ENCODE results near the gene KIAA0753. TPM values are rescaled to one million over a fixed set of nuclear protein-coding genes. Genes with fewer than 3 reads are reported as not detected.

KIAA0753 gene
- total RNA-seq, 2 donors from 2014 or later: 16.0 to 29.7 TPM

GRCh38 chr17:6558276-6558675 lies 82.2 kb downstream of the KIAA0753 start:
- DNase-seq (ENCODE audit: low spot score): no peak
- peaks cover 17 to 32% of the 10 kb centered on the region in 2 donors for H3K27me3 Mint-ChIP-seq
- no peak overlapping the region for H3K27ac Mint-ChIP-seq
- H3K4me1 Mint-ChIP-seq (ENCODE audit: low read depth in 2 of 2): peaks cover 0 to 7% of the 10 kb centered on the region in 2 donors
- no peak for ATAC-seq
- H3K9me3 Mint-ChIP-seq: no peaks in the 10 kb centered on the region
- H3K36me3 Mint-ChIP-seq: no peaks in the 10 kb centered on the region
- no peak overlapping the region for H3K4me3 Mint-ChIP-seq

GRCh38 chr17:6557040-6557438 lies 83.5 kb downstream of the KIAA0753 start:
- no peak overlapping the region for H3K4me3 Mint-ChIP-seq

GRCh38 chr17:6556121-6557039 lies 84.1 kb downstream of the KIAA0753 start, which contains the start of gene PITPNM3:
TSS of gene PITPNM3 (minus strand) at chr17:6556555. CDS start at chr17:6556406, 149 bp downstream.
- ATAC-seq (no peak), DNase-seq (ENCODE audit: low spot score) (no peak)
- H3K9me3 Mint-ChIP-seq: no peaks in the 10 kb centered on the region
- no peaks in the 10 kb centered on the region for H3K36me3 Mint-ChIP-seq
- peak within 1 kb of the TSS; percentile 50 for H3K4me3 Mint-ChIP-seq
- H3K27me3 Mint-ChIP-seq: peaks cover 20 to 34% of the 10 kb centered on the region in 2 donors
- H3K4me1 Mint-ChIP-seq (ENCODE audit: low read depth in 2 of 2): peaks cover 0 to 7% of the 10 kb centered on the region in 2 donors
- no peak within 1 kb of the TSS for H3K27ac Mint-ChIP-seq

More at GRCh38 chr17:6557040-6557438, 83.5 kb downstream of the KIAA0753 start:
- Mint-ChIP-seq H3K27me3 (peaks cover 20 to 34% of the 10 kb centered on the region in 2 donors), H3K4me1 (ENCODE audit: low read depth in 2 of 2) (peaks cover 0 to 7% of the 10 kb centered on the region in 2 donors), H3K36me3 (no peaks in the 10 kb centered on the region), H3K27ac (no peak overlapping the region), H3K9me3 (no peaks in the 10 kb centered on the region)
- ATAC-seq: no peak
- DNase-seq (ENCODE audit: low spot score): no peak

- H3K4me3 Mint-ChIP-seq: peak overlapping the region; percentile 50
- H3K9me3 Mint-ChIP-seq: no peaks in the 10 kb centered on the region
- no peak for DNase-seq (ENCODE audit: low spot score)
- peak; percentile 33 to 37 for ATAC-seq
- H3K4me1 Mint-ChIP-seq (ENCODE audit: low read depth in 2 of 2): peaks cover 0 to 7% of the 10 kb centered on the region in 2 donors
- H3K27me3 Mint-ChIP-seq: peaks cover 20 to 34% of the 10 kb centered on the region in 2 donors
- no peaks in the 10 kb centered on the region for H3K36me3 Mint-ChIP-seq
- H3K27ac Mint-ChIP-seq: no peak overlapping the region
Measured at GRCh38 chr17:6555331-6556120, 85.0 kb downstream of the KIAA0753 start.

- no peak overlapping the region for H3K27ac Mint-ChIP-seq
- no peak for ATAC-seq
Measured at GRCh38 chr17:6554871-6555330, 85.6 kb downstream of the KIAA0753 start.

GRCh38 chr17:6554342-6554741 lies 86.2 kb downstream of the KIAA0753 start:
- peaks cover 20 to 34% of the 10 kb centered on the region in 2 donors for H3K27me3 Mint-ChIP-seq

More at GRCh38 chr17:6554871-6555330, 85.6 kb downstream of the KIAA0753 start:
- no peak for DNase-seq (ENCODE audit: low spot score)
- Mint-ChIP-seq H3K9me3 (no peaks in the 10 kb centered on the region), H3K27me3 (peaks cover 20 to 34% of the 10 kb centered on the region in 2 donors), H3K36me3 (no peaks in the 10 kb centered on the region), H3K4me1 (ENCODE audit: low read depth in 2 of 2) (peaks cover 0 to 7% of the 10 kb centered on the region in 2 donors), H3K4me3 (no peak overlapping the region)

GRCh38 chr17:6551869-6552531 lies 88.5 kb downstream of the KIAA0753 start:
- Mint-ChIP-seq H3K4me1 (ENCODE audit: low read depth in 2 of 2) (peaks cover 0 to 7% of the 10 kb centered on the region in 2 donors), H3K9me3 (no peaks in the 10 kb centered on the region), H3K36me3 (no peaks in the 10 kb centered on the region), H3K27ac (no peak overlapping the region), H3K4me3 (no peak overlapping the region), H3K27me3 (peaks cover 20 to 33% of the 10 kb centered on the region in 2 donors)
- no peak for DNase-seq (ENCODE audit: low spot score)
- no peak for ATAC-seq

More at GRCh38 chr17:6554342-6554741, 86.2 kb downstream of the KIAA0753 start:
- ATAC-seq (no peak), DNase-seq (ENCODE audit: low spot score) (no peak)
- H3K9me3 Mint-ChIP-seq: no peaks in the 10 kb centered on the region
- no peaks in the 10 kb centered on the region for H3K36me3 Mint-ChIP-seq
- H3K4me3 Mint-ChIP-seq: peak overlapping the region; percentile 29
- H3K27ac Mint-ChIP-seq: no peak overlapping the region
- H3K4me1 Mint-ChIP-seq (ENCODE audit: low read depth in 2 of 2): peaks cover 0 to 7% of the 10 kb centered on the region in 2 donors

GRCh38 chr17:6551356-6551755 lies 89.2 kb downstream of the KIAA0753 start:
- Mint-ChIP-seq H3K4me1 (ENCODE audit: low read depth in 2 of 2) (peaks cover 0 to 7% of the 10 kb centered on the region in 2 donors), H3K36me3 (no peaks in the 10 kb centered on the region), H3K27ac (no peak overlapping the region), H3K9me3 (no peaks in the 10 kb centered on the region), H3K27me3 (peaks cover 20 to 29% of the 10 kb centered on the region in 2 donors), H3K4me3 (no peak overlapping the region)
- ATAC-seq: no peak
- DNase-seq (ENCODE audit: low spot score): no peak

GRCh38 chr17:6549384-6550036 lies 91.0 kb downstream of the KIAA0753 start:
- Mint-ChIP-seq H3K4me3 (no peak overlapping the region), H3K36me3 (no peaks in the 10 kb centered on the region), H3K9me3 (no peaks in the 10 kb centered on the region), H3K27ac (no peak overlapping the region), H3K27me3 (peaks cover 15 to 22% of the 10 kb centered on the region in 2 donors), H3K4me1 (ENCODE audit: low read depth in 2 of 2) (no peaks in the 10 kb centered on the region)
- ATAC-seq (no peak), DNase-seq (ENCODE audit: low spot score) (no peak)

- H3K4me1 Mint-ChIP-seq (ENCODE audit: low read depth in 2 of 2): no peaks in the 10 kb centered on the region
- peak in 1 of 2 donors; percentile 37 for ATAC-seq
- H3K9me3 Mint-ChIP-seq: no peaks in the 10 kb centered on the region
- DNase-seq (ENCODE audit: low spot score): no peak
- H3K36me3 Mint-ChIP-seq: no peaks in the 10 kb centered on the region
- H3K27me3 Mint-ChIP-seq: peaks cover 8 to 16% of the 10 kb centered on the region in 2 donors
- H3K4me3 Mint-ChIP-seq: no peak overlapping the region
- H3K27ac Mint-ChIP-seq: no peak overlapping the region
Measured at GRCh38 chr17:6548578-6549330, 91.8 kb downstream of the KIAA0753 start.

GRCh38 chr17:6548034-6548433 lies 92.5 kb downstream of the KIAA0753 start:
- ATAC-seq (no peak), DNase-seq (ENCODE audit: low spot score) (no peak)
- Mint-ChIP-seq H3K4me1 (ENCODE audit: low read depth in 2 of 2) (no peaks in the 10 kb centered on the region), H3K27me3 (peaks cover under 1 to 11% of the 10 kb centered on the region in 2 donors), H3K36me3 (no peaks in the 10 kb centered on the region), H3K4me3 (no peak overlapping the region), H3K9me3 (no peaks in the 10 kb centered on the region), H3K27ac (no peak overlapping the region)

- Mint-ChIP-seq H3K4me1 (ENCODE audit: low read depth in 2 of 2) (no peaks in the 10 kb centered on the region), H3K36me3 (no peaks in the 10 kb centered on the region), H3K9me3 (no peaks in the 10 kb centered on the region), H3K27me3 (peaks cover 0 to 8% of the 10 kb centered on the region in 2 donors), H3K27ac (no peak overlapping the region), H3K4me3 (no peak overlapping the region)
- DNase-seq (ENCODE audit: low spot score): no peak
- no peak for ATAC-seq
Measured at GRCh38 chr17:6547336-6547735, 93.2 kb downstream of the KIAA0753 start.
